ENCODE results near the gene SYNJ2.

The SYNJ2 gene

GRCh38 chr6:158024566-158025297 lies 43.1 kb downstream of the SYNJ2 start:
- no peak for DNase-seq

- DNase-seq: peak in 37 of 58 donors; percentile 17 to 80 (median 45)
Observed at GRCh38 chr6:158026054-158026900, 44.6 kb downstream of the SYNJ2 start.

- peak in 9 of 58 donors; percentile 28 to 68 (median 38) for DNase-seq
Observed at GRCh38 chr6:158026901-158027589, 45.4 kb downstream of the SYNJ2 start.

GRCh38 chr6:158027590-158028285 lies 46.1 kb downstream of the SYNJ2 start:
- peak in 4 of 58 donors; percentile 14 to 68 (median 46) for DNase-seq

- DNase-seq: no peak
Observed at GRCh38 chr6:158028421-158028820, 46.8 kb downstream of the SYNJ2 start.

GRCh38 chr6:158028876-158029275 lies 47.2 kb downstream of the SYNJ2 start:
- DNase-seq: no peak

- DNase-seq: no peak
Observed at GRCh38 chr6:158029668-158030230, 48.1 kb downstream of the SYNJ2 start.

- no peak for DNase-seq
Observed at GRCh38 chr6:158030380-158031300, 49.0 kb downstream of the SYNJ2 start.

GRCh38 chr6:158031381-158032353 lies 50.0 kb downstream of the SYNJ2 start:
- DNase-seq: peak in 4 of 58 donors; percentile 33 to 41 (median 36)

GRCh38 chr6:158032354-158032733 lies 50.7 kb downstream of the SYNJ2 start:
- no peak for DNase-seq

- DNase-seq: no peak
Observed at GRCh38 chr6:158033077-158033750, 51.6 kb downstream of the SYNJ2 start.

- peak in 3 of 58 donors; percentile 35 to 59 (median 39) for DNase-seq
Observed at GRCh38 chr6:158033751-158034702, 52.4 kb downstream of the SYNJ2 start.

GRCh38 chr6:158036261-158036660 lies 54.6 kb downstream of the SYNJ2 start:
- DNase-seq: no peak

- no peak for DNase-seq
Observed at GRCh38 chr6:158037021-158037420, 55.4 kb downstream of the SYNJ2 start.

- DNase-seq: no peak
Observed at GRCh38 chr6:158037771-158038170, 56.1 kb downstream of the SYNJ2 start.
